NCI-H2081 (cell line): ENCODE data around the gene SLC22A3.
A peak's percentile ranks its signal among the peaks of the same experiment; 100 is the strongest.
"Not testable (repeated sequence)": the region's sequence is repeated elsewhere in the genome, so short reads cannot be mapped to it uniquely, and the experiment has no call there.

Experiments
- DNase-seq, 2 experiments: peaks; one replicate each; lab custom pipeline; 2025; lab: John Stamatoyannopoulos, UW

SLC22A3 gene, protein sequence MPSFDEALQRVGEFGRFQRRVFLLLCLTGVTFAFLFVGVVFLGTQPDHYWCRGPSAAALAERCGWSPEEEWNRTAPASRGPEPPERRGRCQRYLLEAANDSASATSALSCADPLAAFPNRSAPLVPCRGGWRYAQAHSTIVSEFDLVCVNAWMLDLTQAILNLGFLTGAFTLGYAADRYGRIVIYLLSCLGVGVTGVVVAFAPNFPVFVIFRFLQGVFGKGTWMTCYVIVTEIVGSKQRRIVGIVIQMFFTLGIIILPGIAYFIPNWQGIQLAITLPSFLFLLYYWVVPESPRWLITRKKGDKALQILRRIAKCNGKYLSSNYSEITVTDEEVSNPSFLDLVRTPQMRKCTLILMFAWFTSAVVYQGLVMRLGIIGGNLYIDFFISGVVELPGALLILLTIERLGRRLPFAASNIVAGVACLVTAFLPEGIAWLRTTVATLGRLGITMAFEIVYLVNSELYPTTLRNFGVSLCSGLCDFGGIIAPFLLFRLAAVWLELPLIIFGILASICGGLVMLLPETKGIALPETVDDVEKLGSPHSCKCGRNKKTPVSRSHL

GRCh38 chr6:160348223-160349019 is at the start of gene SLC22A3:
Gene SLC22A3 (plus strand): TSS chr6:160348378. CDS start chr6:160348420, 42 bp downstream.
- peak in 1 of 2 experiments; percentile 39 for DNase-seq

DNA sequence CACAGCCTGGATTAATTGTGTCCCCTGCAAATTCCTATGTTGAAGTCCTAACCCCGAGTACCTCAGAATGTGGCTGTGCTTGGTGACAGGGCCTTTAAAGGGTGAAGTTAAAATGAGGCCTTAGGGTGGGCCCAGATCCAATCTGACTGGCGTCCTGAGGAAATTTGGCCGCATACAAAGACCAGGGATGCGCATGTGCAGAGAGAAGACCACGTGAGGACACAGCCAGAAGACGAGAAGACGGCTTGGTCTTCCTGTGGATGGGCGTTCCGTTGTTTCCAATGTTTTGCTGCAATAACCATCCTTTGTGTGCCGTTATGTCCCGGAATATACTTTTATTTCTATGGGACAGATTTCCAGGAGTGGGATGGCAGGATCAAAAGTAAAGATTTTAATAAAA is 48.6 kb upstream of the SLC22A3 start:
- no peak for DNase-seq

- no peak for DNase-seq
Measured at GRCh38 chr6:160300076-160300695, 48.0 kb upstream of the SLC22A3 start.

DNA sequence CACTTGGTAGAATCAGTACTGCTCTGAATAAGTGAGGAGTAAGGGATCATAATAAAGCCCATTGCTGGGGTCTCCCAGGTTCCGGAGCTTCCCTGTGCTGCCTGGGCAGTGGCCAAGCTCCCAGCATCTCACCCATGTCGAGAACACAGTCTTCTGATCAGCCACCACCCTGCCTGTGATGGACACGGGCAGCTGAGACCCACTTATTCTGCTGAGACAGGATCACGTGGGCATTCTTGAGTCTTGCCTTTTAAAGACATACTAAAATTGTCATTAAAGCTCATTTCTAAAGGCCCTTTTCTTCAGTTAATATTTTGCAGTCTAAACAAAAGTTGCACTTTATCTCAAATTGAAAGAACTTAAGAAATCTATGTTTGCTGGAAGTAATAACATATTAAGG is 46.8 kb upstream of the SLC22A3 start:
- no peak for DNase-seq

- not testable (repeated sequence) for DNase-seq
Measured at GRCh38 chr6:160302431-160303082, 45.6 kb upstream of the SLC22A3 start.

DNA sequence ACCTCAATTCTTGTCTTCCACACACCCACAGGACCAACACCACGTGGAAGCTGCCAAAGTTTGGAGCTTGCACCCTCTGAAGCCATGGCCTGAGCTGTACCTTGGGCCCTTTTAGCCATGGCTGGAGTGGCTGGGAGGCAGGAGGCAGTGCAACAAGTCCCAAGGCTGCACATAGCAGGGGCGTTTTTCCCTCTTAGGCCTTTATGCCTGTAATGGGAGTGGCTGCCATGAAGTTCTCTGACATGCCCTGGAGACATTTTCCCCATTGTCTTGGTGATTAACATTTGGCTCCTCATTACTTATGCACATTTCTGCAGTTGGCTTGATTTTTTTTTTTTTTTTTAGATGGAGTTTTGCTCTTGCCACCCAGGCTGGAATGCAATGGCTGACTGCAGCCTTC is 44.4 kb upstream of the SLC22A3 start:
- DNase-seq: no peak

DNA sequence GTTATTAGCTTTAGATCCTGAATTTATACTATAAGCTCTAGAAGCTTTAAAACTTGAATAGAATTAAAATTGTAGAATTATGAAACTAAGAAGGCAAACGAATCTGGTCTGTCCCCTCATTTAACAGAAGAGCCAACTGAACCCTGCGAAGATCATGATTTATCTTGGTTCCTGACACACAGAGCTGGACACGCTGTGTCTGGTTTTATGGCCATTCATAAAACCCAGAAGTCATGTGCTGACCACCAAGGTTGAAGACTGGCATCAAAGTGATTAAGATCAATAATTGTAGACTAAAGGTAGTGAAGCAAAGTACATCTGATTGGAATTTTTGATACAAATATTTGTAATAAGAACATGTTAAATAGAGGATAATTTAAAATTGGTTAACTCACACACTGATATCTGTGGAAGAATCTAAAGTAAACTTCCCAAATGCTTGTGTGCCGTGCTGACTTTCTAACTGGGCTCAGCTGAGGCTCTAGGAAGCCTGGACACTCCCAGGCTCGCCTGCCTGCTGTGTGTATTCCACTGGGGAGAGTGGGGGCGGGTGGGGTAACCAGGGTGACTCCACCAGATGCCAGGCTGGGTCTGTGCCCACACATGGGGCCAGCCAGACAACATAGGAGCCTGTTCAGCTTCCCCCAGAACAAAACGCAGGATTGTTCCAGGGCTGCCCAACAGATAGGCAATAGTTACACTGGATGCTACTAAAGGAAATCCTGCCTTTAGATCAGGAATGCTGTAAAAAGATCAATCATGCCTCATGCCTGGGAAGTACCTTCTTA is 42.1 kb upstream of the SLC22A3 start:
- no peak for DNase-seq

- no peak for DNase-seq
Measured at GRCh38 chr6:160309718-160310117, 38.5 kb upstream of the SLC22A3 start.

DNA sequence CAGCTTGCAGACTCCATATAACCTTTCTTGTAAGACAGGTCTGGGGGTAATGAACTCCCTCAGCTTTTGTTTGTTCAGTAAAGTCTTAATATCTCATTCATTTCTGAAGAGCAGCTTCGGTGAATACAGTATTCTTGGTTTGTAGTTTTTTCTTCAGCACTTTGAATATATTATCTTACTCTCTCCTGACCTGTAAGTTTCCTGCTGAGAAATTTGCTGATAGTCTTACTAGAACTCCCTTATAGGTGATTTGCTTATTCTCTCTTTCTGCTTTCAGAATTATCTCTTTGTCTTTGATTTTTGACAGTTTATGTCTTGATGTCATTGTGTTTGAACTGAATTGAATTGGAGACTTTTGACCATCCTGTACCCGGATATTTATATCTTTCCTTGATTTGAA is 35.3 kb upstream of the SLC22A3 start:
- DNase-seq: no peak

GRCh38 chr6:160315310-160315709 is 32.9 kb upstream of the SLC22A3 start:
- no peak for DNase-seq

GRCh38 chr6:160316261-160316660 is 31.9 kb upstream of the SLC22A3 start:
- DNase-seq: no peak

DNA sequence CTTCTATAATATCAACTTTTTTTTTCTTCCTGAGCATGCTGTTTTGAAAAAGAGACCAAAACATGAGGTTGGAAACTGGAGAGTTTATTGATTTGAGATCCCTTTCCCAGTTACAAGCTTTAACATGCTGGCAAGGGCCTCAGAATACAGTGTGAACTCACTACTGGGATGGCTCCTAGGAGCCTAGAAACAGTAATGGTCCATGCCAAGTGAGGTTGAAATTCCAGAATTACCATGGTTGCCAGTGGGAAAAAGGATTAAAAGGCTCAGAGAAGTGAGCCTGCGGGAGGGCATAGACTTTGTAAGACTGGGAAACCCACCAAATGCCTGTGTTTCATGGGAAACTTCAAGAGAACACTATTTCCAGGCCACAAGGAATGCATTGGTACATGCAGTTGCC is 28.9 kb upstream of the SLC22A3 start:
- no peak for DNase-seq

- DNase-seq: no peak
Measured at GRCh38 chr6:160321729-160322505, 26.3 kb upstream of the SLC22A3 start.

DNA sequence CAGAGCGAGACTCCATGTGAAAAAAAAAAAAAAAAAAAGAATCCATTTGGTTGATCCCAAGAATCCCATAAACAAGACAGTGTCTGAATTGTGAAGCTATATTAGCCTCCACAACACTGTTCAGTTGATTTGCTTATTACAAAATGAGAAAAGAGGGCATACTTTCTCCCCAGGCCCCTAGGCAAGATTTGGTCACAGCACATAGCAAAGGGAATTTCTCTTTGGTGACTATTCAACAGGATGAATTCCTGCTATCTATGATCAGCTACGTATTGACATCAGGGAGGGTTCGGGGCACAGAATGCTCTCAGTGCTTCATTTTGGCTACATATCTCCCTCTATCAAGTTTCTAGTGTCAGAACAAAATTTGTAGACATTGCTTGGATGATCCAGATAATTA is 20.2 kb upstream of the SLC22A3 start:
- no peak for DNase-seq

DNA sequence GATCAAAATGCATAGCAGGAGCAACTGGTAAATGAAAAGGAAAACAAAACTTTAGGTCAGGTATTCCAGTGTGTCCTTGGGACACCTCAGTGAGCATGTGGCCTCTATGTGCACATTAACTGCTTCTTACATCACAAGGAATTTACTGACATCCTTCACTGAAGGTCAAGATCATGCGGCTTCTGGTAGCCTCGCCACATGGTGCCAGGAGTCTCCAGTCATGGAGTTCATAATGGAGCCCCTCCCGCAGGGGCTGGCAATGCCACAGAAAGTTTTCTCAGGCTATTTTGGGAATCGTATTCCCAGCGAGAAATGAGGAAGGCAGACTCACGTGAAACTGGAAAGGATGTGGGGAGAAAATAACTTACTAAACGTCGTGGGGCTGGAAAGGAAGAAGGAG is 19.7 kb upstream of the SLC22A3 start:
- DNase-seq: no peak

GRCh38 chr6:160329188-160329587 is 19.0 kb upstream of the SLC22A3 start:
- no peak for DNase-seq

DNA sequence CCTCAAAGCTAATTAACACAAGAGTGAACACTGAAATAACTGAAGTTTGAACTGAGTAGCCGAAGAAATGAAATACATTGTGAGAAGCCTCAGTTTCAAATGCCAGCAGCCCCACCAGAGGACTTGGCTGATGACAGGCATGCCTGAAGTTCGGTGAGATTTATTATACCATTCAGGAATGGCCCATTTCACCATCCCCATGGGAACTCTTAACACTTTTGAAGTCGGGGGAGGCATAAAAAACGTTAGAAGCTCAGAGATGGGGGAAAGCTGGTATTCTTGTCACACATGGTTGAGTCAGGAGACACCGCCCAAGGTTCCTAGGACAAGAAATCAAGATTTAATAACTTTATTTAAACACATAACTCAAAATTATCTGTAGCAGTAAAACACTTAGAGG is 17.6 kb upstream of the SLC22A3 start:
- no peak for DNase-seq

GRCh38 chr6:160331204-160331603 is 17.0 kb upstream of the SLC22A3 start:
- DNase-seq: no peak

DNA sequence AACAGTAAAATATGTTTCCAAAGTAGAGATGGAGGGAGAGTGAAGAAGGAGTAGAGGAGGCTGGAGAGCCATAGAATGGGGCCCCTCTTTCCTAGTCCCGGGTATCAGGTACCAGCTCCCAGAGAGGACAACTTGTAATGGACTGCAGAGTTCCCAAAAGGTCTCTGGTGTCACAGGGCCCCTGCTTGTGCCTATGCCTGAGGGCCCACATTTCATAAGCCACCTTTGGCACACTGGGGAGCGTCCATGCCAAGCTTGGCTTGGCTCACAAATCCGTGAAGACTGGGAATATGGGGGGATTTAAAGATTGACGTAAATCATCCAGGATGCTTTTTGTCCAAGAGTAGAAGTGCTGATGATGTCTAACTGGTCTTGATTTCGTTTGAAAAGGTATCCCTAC is 16.4 kb upstream of the SLC22A3 start:
- DNase-seq: no peak

GRCh38 chr6:160333101-160333500 is 15.1 kb upstream of the SLC22A3 start:
- DNase-seq: no peak
